AG04450 (cell line): ENCODE data around the gene ELFN1. TPM values are rescaled to one million over a fixed set of nuclear protein-coding genes. Genes with fewer than 3 reads are reported as not detected.

Experiments
- CTCF ChIA-PET: fragments of 300-600, 350-600 bp; formaldehyde crosslinking; extraction: SDS; loops from one replicate; lab custom pipeline; 2022; ENCODE audit warnings: antibody characterized with exemption, inconsistent platforms; lab: Charles Lee
- POLR2A ChIA-PET: fragments of 350-600 bp; formaldehyde crosslinking; extraction: SDS; loops from one replicate; lab custom pipeline; 2021; ENCODE audit warnings: antibody characterized with exemption, inconsistent platforms; lab: Yijun Ruan, JAX
- DNase-seq: peaks from one replicate; pipeline ENCODE4 v3.0.0-alpha.2; 2011; ENCODE audit warnings: low read depth, low spot score
- H3K27ac ChIP-seq: one replicate; pipeline ENCODE4 v1.5.1; 2012; ENCODE audit warnings: low read depth, low read length, control low read depth
- H3K27me3 ChIP-seq: one replicate; pipeline ENCODE4 v1.6.0; 2012; ENCODE audit warnings: low read length; ENCODE audit not compliant: control insufficient read depth, insufficient read depth
- H3K4me3 ChIP-seq: 2 replicates; pipeline ENCODE4 v1.5.1; 2011; ENCODE audit warnings: mild to moderate bottlenecking, low read depth, low read length, control low read depth
- H3K9me3 ChIP-seq: 2 replicates; pipeline ENCODE4 v1.5.1; 2012; ENCODE audit warnings: low read length; ENCODE audit not compliant: control insufficient read depth, insufficient read depth
- polyA plus RNA-seq: library from polyadenylated mRNA; depleted of rRNA; stranded (reverse); fragments of >200 nt; gene quantifications from 2 replicates; pipeline ENCODE4 v1.2.3, GENCODE V29; 2011
- TF ChIP-seq, protein P1 (sequence below): IDR thresholded peaks from 2 replicates; pipeline ENCODE4 v1.5.1; 2011; ENCODE audit warnings: low read depth, low read length, control low read depth, inconsistent platforms

The ELFN1 gene
- polyA plus RNA-seq, 1 experiment, result 0.10 TPM

DNA sequence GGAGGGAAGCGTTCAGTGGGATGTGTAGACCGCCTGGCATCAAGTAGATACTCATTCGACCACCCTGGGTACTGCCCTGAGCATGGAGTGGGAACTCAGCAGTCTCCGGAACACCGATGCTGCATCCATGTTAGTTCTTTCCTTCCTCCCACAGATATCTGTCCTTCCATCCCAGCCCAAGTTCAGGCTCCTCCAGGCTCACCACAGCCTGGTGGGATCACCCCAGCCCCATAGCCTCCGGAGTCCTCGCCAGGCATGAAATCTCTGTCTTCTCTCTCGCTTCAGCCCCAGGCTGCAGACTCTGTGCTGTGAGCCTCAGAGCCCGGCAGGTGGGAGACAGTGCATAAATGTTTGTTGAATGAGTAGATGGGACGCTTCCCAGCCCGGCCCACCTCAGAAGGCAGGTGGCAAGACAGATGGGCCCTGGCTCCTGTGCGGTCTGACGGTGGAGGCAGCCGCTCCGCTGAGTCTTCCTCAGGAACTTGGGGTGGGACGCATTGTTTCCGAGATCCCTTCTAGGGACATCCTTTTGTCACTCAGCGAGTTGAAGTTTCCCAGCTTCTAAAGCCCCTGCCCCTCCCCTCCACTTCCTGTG is 42.9 kb downstream of the ELFN1 start:
- POLR2A ChIA-PET, result no interaction called here
- DNase-seq, result no peak
- Histone ChIP-seq H3K27ac (no peak overlapping the region), H3K27me3 (peaks cover 5% of the 10 kb centered on the region), H3K9me3 (peaks cover 14% of the 10 kb centered on the region), H3K4me3 (no peak overlapping the region)
- TF ChIP-seq, protein P1, sequence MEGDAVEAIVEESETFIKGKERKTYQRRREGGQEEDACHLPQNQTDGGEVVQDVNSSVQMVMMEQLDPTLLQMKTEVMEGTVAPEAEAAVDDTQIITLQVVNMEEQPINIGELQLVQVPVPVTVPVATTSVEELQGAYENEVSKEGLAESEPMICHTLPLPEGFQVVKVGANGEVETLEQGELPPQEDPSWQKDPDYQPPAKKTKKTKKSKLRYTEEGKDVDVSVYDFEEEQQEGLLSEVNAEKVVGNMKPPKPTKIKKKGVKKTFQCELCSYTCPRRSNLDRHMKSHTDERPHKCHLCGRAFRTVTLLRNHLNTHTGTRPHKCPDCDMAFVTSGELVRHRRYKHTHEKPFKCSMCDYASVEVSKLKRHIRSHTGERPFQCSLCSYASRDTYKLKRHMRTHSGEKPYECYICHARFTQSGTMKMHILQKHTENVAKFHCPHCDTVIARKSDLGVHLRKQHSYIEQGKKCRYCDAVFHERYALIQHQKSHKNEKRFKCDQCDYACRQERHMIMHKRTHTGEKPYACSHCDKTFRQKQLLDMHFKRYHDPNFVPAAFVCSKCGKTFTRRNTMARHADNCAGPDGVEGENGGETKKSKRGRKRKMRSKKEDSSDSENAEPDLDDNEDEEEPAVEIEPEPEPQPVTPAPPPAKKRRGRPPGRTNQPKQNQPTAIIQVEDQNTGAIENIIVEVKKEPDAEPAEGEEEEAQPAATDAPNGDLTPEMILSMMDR, result no peak
- CTCF ChIA-PET, result no interaction called here

DNA sequence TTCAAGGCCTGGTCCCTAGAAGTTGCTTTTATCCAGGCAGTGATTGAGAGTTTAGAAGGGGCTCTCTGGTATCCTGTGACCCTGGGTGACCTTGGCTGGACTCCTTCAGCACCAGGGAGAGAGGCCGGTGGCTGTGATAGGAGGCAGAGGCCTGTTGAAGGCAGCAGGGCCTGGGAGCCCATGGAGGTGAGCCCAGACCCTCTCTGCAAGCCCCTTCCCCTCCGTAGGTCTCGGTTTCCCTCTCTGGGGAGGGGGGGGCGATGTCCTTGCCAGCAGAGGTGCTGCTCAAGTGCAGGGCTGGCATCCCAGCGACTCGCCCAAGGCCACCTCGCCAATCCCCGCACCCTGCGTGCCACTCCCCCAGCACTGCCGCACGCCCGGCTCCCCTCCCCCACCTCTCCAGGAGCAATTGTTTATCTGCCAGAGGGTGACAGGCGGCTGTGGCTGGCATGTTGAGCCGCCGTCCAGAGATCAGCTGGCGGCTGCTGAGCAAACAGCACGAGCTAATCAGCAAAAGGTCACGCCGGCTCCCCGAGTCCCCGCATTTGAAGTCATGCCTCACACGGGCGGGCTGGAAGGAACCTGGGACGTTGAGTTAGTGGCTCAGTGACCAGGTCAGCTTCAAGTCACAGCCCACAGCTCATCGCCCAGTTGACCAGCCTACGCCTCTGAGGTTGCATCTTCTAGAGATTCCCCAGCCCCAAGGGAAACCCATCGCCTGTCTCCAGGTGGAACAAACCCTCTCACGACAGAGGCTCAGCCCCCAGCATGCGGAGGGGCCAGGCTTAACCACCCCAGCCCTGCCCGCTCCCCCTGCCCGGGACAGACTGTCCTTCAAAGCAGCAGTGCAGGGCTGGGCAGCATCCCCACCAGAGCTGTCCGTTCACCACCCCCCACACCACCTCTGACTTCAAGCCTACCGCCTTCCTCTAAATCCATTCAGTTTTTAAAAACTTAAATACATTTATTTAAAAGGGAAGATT is 43.7 kb downstream of the ELFN1 start:
- Histone ChIP-seq H3K4me3 (no peak overlapping the region), H3K9me3 (peaks cover 13% of the 10 kb centered on the region), H3K27me3 (peaks cover 5% of the 10 kb centered on the region), H3K27ac (no peak overlapping the region)
- no peak for DNase-seq
- ChIA-PET CTCF (no interaction called here), POLR2A (interaction anchor here (0.7 kb wide), 1 partner anchor 102 kb away, joined by 5 read pairs; no protein-coding TSS in a partner anchor)
- TF ChIP-seq, protein P1, result no peak

DNA sequence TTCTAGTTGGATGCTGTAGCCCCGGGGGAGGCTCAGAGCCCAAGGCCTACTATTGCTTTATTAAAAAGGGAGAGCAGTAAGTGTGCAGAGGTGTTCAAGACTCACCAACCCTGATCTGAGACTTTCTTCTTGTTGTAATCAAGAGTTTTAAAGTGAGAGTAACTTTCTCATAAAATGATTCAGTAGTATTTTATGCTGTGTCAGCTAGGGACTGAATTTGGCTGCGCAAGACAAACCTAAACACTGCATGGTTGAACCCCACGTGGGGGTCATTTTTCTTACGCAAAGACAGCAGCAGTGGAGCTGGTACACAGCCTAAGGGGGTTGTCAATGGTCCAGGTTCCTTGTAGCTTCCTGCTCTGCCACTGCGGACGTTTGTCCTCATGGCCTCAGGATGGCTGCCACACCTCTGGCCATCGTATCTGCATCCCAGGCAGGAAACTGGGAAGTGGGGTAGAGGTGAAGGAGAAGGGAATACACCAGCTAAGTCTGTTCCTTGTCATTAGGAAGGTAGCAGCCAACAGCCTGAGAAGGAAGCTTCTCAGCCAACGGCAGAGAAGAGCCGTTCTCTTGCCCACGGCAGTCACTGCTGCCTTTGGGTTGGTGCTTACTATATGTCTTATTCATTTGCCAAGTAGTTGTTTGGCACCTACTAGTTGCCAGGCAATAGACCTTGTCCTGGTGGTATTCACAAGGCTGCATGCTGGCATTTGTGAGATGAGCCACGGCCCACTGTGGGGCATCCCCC is 44.7 kb downstream of the ELFN1 start:
- ChIA-PET CTCF (no interaction called here), POLR2A (no interaction called here)
- H3K27me3 ChIP-seq, result peaks cover 5% of the 10 kb centered on the region
- no peak overlapping the region for H3K4me3 ChIP-seq
- H3K9me3 ChIP-seq, result peaks cover 4% of the 10 kb centered on the region
- DNase-seq, result no peak
- TF ChIP-seq, protein P1, result no peak
- H3K27ac ChIP-seq, result no peak overlapping the region

GRCh38 chr7:1715331-1715625 is 45.2 kb downstream of the ELFN1 start:
- H3K27ac ChIP-seq, result no peak overlapping the region
- ChIA-PET CTCF (interaction anchor here (0.6 kb wide), 1 partner anchor 44 kb away, joined by 3 read pairs; no protein-coding TSS in a partner anchor), POLR2A (no interaction called here)
- H3K4me3 ChIP-seq, result no peak overlapping the region
- DNase-seq, result no peak
- TF ChIP-seq, protein P1, result no peak
- H3K9me3 ChIP-seq, result peaks cover 4% of the 10 kb centered on the region
- peaks cover 5% of the 10 kb centered on the region for H3K27me3 ChIP-seq
